HK-2 (cell line): ENCODE results near the gene PTPRG.
A peak's percentile ranks its signal among the peaks of the same experiment; 100 is the strongest.

Experiments used
- DNase-seq: peaks from one replicate; pipeline ENCODE4 v3.0.0-alpha.2; 2018; ENCODE audit not compliant: unreplicated experiment

Gene PTPRG

DNA sequence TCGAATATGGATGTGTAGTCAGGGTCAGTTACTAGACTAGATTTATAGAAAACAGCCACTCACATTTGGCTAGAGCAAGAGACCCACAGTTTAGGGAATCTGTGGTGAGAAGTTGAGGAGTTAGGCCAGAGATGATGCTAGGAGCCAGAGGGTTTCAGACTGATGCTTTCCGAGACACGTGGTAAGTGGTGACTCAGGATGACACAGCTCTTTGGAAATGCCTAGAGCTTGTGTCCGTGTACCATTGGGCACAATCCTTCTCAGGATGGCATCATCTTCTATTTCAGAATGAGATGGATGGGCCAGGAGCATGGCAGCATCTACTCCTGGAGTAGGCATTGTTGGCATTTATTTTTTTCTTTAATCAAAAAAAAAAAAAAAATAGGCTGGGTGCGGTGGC is 28.5 kb downstream of the PTPRG start:
- peak; percentile 33 for DNase-seq

DNA sequence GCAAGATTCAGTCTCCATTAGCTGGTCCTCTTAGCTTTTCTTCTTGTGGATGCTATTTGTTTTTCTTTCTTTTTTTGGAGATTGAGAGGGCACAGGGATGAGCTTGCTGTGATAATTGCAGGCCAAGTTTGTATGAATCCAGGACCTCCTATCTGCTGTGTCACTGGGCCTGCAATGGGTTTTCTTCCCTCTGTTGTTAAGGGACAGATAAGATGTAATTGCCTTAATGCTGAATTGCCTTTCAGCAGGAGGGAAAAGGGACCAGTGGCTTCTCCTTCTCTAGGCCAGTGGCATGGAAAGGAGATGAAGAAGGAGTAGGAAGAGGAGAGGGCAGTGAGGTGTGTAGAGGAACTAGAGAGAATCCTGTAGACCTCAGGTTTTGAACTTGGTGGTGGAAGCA is 29.9 kb downstream of the PTPRG start:
- DNase-seq = no peak

DNA sequence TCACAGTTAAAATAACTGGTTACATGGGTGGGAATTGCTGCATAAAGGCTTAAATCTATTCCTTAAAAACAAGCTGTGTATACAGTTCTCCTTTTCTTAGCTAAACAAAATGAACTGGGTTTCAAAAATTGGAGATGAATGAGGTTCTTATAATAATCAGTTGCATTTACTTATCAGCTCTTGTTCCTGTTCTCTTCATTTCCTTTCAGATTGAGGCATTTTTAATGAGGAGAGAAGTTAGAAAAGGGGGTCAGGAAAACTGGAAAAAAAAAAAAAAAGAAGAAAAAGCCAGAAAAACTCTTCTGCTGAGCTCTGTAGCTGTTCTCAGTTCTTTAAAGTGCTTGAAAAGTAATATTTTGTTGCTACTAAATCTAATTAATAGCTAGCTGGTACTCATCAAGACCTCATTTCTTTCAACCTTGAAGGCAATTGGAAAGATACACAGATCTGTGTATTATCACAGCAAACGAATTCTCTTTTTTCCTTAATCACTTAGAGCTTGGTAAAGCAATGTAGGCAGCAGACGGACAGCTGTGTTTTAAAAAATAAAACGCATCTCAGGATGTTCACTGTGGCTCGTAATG is 32.2 kb downstream of the PTPRG start:
- no peak for DNase-seq

DNA sequence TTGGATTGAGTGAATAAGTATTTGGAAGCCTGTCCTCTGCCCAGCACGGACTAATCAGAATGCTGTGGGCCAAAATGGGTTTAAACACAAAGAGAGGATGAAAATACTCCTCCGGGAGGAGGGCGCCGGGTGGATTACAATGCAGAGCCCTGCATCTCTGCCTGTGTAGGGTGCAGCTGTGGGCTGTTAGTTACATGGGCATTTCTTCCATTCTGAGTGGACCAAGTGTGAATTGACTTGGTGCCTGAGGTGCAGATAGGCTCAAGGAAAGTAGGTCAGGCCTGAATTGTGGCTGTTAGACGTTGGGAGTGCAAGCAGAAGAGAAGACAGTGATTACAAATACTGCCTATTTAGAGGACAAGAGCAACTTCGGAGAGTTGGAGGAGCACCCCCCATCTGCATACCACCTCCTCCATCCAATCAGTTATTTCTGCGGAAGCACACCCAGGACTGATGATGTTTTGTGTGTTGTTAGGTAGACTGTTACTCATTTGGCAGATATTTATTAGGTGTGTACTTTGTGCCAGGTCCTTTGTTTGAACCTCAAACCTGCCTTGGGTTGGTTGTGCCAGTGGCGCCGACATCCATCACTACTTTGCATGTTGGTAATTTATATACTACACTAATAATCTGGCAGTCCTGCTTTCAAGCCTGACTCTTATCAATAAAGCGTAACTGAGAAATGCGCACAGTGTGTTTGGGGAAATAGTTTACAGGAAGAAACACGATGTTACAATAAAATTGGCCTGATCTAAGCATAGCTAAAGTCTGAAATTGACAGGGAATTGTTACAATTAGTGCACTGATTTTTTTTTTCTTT is 33.0 kb downstream of the PTPRG start:
- no peak for DNase-seq

DNA sequence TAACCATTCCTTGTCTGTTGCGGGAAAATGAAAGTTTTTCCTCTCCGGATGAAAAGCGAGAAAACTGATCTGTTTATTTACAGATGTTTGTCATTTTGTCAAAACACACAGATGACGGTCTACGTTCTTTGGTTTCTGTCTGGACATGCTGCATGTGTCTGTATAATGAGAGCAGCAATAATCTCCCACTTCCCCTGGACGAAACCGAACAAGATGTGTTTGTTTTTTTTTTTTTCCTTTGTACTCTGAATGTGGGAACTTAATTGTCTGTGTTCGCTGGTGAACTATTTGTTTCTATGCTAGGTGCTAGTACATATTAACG is 33.6 kb downstream of the PTPRG start:
- DNase-seq = no peak

DNA sequence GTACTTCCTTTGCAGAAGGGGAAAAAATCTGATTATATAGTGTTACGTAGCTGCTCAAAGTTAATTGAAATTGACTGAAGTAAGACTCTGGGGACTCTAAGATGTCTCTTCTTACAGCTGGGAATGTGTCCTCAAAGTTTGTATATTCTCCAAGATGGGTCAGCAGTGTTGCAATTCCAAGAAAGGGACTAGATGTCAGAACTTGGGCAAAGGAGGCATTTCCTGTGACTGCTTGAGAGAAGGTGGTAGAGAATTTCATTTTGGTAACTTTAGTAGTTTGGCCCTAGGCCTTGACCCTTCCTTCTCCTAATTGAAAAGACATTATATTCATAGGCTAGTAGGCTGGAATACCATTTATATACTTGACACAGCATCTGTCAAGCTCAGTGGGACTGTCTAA is 33.9 kb downstream of the PTPRG start:
- DNase-seq = no peak

DNA sequence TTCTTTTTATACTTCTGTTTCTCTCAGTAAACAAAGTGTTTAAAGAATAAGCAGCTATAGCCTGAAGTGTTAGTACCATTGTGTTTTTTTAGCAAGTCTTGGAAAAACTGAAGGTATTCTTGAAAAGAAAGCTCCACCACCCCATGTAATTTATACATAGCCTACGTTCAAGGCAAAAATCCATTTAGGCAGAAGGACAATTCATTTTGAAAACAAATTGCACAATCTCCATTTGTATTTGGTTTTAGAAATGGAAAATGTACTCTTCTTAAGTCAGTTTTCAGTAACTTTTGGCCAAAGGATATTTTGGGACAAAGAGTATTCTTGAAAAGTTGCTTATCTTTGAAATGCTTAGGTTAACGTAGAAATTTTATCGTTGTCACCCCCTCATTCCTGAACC is 34.5 kb downstream of the PTPRG start:
- no peak for DNase-seq

DNA sequence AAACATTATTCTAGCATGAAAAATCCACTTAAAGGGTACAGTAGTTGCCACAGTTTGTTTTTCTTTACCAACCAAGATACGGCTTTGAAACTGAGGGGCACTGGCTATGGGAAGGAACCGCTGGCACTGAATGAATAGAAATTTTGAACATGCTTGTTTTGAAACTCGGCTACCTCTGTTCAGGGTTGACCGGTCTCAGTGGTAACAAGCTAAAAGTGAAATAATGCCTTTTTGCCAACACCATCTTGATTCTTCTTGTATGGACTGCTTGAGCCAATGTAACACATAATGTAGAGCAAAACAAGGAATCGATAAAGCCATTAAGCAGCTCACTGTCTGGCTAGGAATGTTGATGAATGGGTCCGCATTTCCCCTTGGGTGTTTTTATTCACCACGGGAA is 36.5 kb downstream of the PTPRG start:
- no peak for DNase-seq

DNA sequence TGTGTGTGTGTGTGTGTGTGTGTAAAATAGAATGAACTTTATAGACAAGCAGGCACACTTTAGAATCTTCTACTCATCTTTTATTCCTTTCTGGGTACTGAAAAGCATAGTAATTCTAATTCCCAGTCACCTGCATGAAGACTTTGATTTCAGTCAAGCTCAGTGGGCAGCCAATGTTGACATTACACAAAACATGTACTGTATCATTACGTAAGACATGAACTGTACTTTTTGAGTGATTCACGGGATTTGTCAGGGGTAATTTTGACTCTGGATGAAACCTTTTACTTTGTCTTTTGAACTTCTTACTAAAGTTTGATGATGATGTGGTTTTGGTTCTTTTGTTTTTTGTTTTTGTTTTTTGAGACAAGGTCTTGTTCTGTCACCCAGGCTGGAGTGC is 38.8 kb downstream of the PTPRG start:
- DNase-seq = no peak

DNA sequence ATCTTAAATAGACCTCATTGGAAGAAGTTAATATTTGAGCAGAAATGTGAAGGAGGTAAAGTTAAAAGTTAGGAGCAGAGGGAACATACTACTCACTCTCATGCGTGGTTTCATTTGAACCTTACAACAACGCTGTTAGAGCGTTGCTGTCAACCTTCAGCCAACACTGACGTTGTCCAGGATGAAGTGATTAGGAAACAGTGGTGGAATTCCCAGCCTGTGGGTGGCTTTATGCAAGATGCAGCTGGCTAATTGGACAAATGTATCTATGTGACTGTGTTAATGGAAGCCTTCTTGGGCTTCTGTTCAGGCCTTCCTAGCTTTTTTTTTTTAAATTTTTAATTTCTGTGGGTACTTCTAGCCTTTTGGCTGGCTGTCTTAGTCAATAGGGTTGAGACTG is 40.5 kb downstream of the PTPRG start:
- no peak for DNase-seq

DNA sequence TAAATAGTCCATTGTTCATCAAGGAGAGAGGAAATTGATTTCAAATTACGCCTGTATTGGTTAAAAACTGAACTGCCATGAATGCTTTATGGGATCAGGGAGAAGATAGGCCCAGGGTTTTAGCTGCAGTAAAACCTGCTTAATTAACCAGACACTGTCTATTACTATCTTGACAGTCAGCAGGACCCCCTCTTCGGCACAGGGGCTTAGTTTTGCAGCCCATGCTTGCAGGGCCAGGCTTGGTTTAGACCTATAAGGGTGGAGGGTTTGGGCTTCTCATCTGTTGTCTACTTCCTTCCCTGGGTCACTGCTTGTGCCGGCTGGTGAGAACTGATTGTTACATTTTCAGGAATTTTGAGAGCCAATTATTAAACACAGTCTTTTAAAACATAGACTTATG is 41.1 kb downstream of the PTPRG start:
- DNase-seq = no peak

DNA sequence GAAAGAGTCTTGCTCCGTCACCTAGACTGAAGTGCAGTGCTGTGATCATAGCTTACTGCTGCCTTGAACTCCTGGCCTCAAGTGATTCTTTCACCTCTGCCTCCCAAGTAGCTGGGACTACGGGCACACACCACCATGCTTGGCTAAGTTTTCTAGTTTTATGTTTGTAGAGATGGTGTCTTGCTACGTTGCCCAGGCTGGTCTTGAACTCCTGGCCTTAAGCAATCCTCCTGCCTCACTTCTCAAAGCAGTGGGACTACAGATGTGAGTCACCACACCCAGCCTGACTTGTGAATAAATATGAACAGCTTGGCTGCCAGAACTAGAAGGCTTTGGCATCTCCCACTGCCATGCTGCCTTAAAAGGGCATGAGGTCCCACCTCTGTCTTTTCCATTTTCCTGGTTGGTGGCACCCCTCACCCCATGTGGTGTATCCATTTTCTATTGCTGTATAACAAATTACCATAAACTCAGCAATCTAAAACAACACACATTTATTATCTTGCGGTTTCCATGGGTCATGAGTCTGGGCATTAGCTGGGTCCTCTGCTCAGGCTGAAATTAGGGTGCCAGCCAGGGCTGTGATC is 44.3 kb downstream of the PTPRG start:
- no peak for DNase-seq

DNA sequence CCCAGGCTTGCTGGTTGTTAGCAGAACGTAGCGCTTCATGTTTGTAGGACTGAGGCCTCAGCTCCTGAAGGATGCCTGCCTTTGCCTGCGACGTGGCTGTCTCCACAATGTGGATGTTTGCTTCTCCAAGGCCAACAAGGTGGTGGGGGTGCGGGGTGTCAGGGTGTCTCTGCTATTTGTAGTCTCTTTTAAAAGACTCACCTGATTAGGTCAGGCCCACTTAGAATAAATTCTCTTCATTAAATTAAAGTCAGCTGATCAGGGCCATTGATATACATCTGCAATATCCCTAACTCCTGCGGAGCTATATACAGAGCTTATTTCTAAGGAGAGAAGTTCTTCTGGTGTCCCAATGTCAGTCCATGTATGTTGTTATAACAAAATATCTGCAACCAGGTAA is 44.8 kb downstream of the PTPRG start:
- no peak for DNase-seq

DNA sequence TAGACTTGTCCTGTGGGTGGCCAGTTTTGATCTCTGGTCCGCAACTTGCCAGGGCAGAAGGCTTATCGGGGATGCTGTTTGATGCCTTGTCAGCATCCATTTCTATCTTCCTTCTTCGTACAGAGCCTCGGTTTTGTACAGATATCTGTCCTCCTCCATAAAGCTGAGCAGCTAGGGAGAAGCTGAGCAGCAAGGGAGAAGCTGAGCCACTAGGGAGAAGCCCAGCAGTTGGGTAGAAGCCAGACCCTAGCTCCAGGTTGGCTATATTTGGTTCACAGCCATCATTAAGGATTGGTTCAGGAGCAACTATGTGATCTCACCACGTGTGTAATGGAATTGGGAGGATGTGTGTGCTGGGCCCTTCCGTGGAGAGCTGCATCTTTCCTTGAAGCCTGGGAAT is 46.7 kb downstream of the PTPRG start:
- no peak for DNase-seq

DNA sequence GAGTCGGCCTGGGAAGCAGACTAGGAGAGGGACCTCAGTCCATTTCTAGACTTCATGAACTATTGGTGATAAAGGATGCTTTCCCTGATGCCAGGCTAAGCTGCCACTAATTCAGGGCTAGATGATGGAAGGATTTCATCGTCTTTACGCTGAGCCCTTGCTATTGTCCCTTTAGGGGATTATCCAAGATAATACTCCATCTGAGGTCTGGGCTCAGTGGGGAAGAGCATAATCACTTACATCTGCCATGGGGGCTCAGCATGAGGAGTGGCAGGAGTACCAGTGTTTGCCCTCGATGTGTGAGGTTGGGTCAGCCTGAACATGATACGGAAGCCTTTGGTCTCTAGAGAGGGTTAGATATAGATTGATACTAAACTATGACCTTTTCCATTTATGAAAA is 47.3 kb downstream of the PTPRG start:
- no peak for DNase-seq

DNA sequence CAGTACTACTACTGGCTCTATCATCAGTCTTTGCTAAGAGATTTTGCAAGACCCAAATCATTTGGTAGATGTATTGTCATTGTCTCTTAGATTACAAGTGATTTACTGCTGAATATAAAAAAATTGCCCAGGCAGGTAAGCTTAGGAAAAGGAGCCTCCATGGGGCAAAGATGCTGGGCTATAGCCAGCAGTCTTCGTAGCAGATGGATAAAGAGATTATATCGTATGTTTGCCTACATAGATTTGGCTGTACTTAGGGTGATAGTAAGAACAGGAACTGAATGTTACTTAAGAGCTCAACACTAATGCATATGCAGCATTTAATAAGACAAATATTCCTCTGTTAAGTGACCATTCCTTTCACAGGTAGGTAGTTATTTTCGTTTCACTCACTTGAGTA is 48.9 kb downstream of the PTPRG start:
- no peak for DNase-seq

DNA sequence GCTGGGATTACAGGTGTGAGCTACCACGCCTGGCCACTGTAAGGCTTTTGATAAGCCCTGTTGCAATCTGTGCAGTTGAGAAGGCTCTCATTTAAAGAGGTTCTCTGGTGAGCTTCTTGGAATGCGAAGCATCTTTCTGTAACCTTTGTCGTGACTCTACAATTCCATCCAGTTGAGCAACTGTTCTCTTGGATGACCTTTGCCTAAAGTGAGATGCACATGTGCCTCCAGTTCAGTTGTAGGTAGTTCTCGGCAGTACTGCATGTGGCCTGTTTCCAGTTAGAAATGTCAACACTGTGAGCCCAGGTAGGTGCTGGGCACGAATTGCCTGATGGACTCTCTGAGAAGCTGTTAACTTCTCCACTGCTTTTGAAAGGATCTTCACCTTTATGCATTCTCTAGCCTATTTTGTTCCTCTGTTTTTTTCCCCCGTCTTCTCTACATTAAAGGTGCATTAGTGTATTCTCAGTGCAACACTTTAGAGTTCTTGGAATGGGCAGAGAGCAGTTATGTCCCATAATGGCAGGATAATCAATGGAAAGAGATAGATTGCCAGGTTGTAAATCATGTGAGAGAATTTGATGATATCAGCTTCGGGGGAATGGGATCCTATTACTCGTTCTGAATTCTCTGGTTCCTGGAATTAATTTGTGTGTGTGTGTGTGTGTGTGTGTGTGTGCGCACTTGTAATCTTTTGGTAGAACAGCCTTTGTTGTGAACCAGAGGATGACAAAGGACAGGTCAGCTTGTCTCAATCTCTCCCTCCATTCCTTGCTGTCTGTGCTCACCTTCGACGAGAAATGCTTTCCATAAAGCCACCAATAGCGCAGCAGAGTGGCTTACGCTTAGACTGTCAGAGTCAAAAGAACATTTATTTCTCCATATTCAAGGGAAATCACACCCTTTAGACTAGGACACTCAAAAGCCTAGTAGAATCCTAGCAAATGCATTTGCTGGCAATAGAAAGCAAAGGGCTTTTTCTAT is 51.1 kb downstream of the PTPRG start:
- no peak for DNase-seq

DNA sequence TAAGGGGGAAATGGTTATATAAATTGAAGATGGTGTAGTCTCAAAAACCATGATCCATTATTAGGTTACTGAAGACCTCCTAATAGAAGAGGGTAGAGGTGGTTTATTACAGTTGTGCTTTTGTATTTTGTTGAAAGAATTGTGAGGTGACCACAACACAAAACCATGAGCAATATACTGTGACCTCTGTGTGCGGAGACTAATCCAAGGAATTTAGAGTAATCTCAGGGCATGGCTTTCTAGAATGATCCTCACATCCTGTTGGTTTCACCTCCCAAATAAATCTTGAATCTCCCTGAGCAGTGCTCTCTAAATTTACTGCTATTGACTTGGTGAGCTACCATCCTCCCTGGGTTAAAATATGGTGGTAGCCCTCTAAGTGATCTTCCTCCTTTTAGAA is 52.3 kb downstream of the PTPRG start:
- DNase-seq = no peak

DNA sequence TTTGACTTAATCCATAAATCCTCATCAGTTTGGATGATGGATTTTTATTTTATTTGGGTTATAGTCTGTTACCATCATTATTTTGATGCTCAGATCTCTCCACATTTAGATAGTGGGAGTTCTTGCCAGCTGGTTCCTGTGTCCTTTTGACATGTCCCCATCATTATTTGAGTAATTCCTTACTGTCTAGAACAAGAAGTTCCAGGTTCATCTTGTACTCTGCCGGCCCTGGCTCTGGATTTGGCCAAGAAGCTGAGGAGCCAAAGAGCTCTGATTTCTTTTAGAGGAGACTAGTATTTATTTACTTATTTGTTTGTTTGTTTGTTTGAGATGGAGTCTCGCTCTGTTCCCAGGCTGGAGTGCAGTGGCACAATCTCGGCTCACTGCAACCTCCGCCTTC is 54.3 kb downstream of the PTPRG start:
- no peak for DNase-seq

DNA sequence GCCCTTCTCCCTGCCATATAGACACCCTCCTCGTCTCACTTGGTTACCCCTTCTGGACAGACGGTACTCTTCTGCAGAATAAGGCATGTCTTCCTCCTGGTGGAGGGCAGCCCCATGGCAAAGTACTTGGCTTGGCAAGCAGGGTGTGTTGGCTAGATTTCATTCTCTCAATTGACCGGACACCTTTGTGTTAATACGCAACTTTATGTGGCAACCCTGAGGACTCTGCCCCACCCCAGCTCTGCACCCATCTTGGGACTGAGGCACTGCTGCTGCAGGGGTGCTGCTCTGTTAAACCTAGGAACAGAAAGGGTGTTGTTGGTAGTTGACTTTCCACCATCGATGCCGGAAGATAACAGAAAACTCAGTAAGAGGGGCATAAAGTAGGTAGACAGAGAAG is 55.2 kb downstream of the PTPRG start:
- DNase-seq = no peak

DNA sequence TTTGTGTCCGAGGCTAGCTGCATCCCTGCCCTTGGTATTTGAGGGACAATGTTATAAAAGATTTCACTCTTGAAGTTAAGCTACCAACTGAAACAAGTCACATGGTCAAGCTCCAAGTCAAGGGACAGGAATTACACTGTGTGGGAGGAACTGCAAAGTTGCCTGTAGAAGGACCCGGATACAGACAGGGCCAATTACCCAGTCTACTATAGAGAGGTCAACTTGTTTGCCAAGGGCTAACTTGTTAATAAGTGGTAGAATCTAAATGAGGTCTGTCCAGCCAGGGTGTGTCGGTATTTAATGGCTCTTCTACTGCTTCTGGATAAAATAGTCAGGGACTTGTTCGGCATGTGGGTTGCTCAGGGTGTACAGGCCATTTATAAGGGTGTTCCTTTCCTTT is 55.7 kb downstream of the PTPRG start:
- DNase-seq = no peak

DNA sequence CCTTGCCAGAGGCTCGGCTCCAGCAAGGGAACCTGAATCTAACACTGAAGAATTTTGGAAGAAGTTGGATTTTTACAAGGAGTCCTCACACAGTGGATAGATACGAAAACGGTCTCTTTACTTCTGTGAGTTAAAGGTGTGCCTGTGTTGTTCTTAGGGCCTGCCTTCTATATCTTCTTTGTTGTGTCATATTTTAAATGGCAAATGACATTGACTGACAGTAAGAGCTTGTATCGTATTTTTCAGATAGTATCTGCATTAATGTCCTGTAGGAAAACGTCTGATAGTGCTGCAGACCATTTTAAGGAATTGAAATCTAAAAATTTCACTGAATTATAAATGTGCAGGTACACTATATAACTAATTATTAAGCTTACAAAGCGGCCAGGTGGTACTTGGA is 56.3 kb downstream of the PTPRG start:
- no peak for DNase-seq
